ENCODE data around the gene TMPRSS6.

GRCh38 chr22:37065180-37065579 is 44.3 kb downstream of the TMPRSS6 start:
- TF ChIP-seq CTCF (IDR thresholded peaks at IDR 0.05; ENCODE audit: low read length) (no peak), EZH2 (IDR thresholded peaks at IDR 0.05; ENCODE audit: borderline replicate concordance, low read length) (no peak)
